OCI-LY7 (cell line): ENCODE measurements around the gene CLMP. TPM values are rescaled to one million over a fixed set of nuclear protein-coding genes. Genes with fewer than 3 reads are reported as not detected.

Source experiments
- BruUV-seq: library from RNA; stranded (reverse); fragments of 400-500 nt; replicated peaks from 2 replicates; lab custom pipeline; 2021; lab: Mats Ljungman, UMichigan
- CTCF ChIA-PET: fragments of 300-600 bp; sonication (Branson Sonifier 250); formaldehyde crosslinking; loops from one replicate; lab custom pipeline; 2022; ENCODE audit warnings: antibody characterized with exemption; ENCODE audit not compliant: unreplicated experiment; lab: Charles Lee
- POLR2A ChIA-PET: fragments of 300-600 bp; sonication (Branson Sonifier 250); formaldehyde crosslinking; loops from one replicate; lab custom pipeline; 2022; ENCODE audit warnings: antibody characterized with exemption; lab: Charles Lee
- DNase-seq: peaks from one replicate; pipeline ENCODE4 v3.0.0-alpha.2; 2015; ENCODE audit warnings: low spot score
- H2AFZ ChIP-seq: fragments of 200-600 bp; sonication (generic), shearing (Covaris generic); 2 replicates; pipeline ENCODE4 v1.6.1; 2014; ENCODE audit warnings: mild to moderate bottlenecking, antibody characterized with exemption, low read length, moderate library complexity
- H3K27ac ChIP-seq: fragments of 200-600 bp; sonication (generic); 2 replicates; pipeline ENCODE4 v1.5.1; 2014; ENCODE audit warnings: mixed run types, low read depth, mild to moderate bottlenecking, moderate library complexity, low read length, inconsistent platforms; ENCODE audit not compliant: poor library complexity, severe bottlenecking
- H3K36me3 ChIP-seq: fragments of 200-600 bp; sonication (generic); 2 replicates; pipeline ENCODE4 v1.6.1; 2014; ENCODE audit warnings: mild to moderate bottlenecking, antibody characterized with exemption, low read length, moderate library complexity, mixed read lengths; ENCODE audit not compliant: insufficient read depth
- H3K4me1 ChIP-seq: fragments of 200-600 bp; sonication (generic); 2 replicates; pipeline ENCODE4 v1.5.1; 2014; ENCODE audit warnings: mild to moderate bottlenecking, low read length; ENCODE audit not compliant: insufficient read depth, poor library complexity, severe bottlenecking
- H3K4me2 ChIP-seq: fragments of 200-600 bp; sonication (generic); 2 replicates; pipeline ENCODE4 v1.6.1; 2014; ENCODE audit warnings: mild to moderate bottlenecking, low read length
- H3K4me3 ChIP-seq: fragments of 200-600 bp; sonication (generic); 2 replicates; pipeline ENCODE4 v1.5.1; 2014; ENCODE audit warnings: mild to moderate bottlenecking, low read depth, low read length; ENCODE audit not compliant: poor library complexity, severe bottlenecking
- H3K79me2 ChIP-seq: fragments of 200-600 bp; sonication (generic); 2 replicates; pipeline ENCODE4 v1.6.1; 2016; ENCODE audit warnings: low read depth, mild to moderate bottlenecking, low read length, moderate library complexity, mixed read lengths; ENCODE audit not compliant: insufficient read depth
- H3K9me2 ChIP-seq: fragments of 200-600 bp; sonication (generic); 2 replicates; pipeline ENCODE4 v1.6.1; 2016; ENCODE audit warnings: mild to moderate bottlenecking, low read length, mixed read lengths; ENCODE audit not compliant: insufficient read depth
- H3K9me3 ChIP-seq: fragments of 200-600 bp; sonication (generic); 2 replicates; pipeline ENCODE4 v1.6.1; 2014; ENCODE audit warnings: mild to moderate bottlenecking, mixed run types, low read length, mixed read lengths
- H4K20me1 ChIP-seq: fragments of 200-600 bp; sonication (generic); 2 replicates; pipeline ENCODE4 v1.6.1; 2014; ENCODE audit warnings: mild to moderate bottlenecking, antibody characterized with exemption, low read length, moderate library complexity, mixed read lengths; ENCODE audit not compliant: insufficient read depth
- CTCF ChIP-seq: fragments of 200-600 bp; sonication (generic); conservative IDR thresholded peaks from 2 replicates; pipeline ENCODE4 v1.5.1; 2014; ENCODE audit warnings: mild to moderate bottlenecking, antibody characterized with exemption, low read length, moderate library complexity, mixed read lengths
- EZH2phosphoT487 ChIP-seq: fragments of 200-600 bp; sonication (generic); IDR thresholded peaks from 2 replicates; pipeline ENCODE4 v1.6.1; 2018; ENCODE audit warnings: low read depth, borderline replicate concordance, mild to moderate bottlenecking, mixed run types, antibody characterized with exemption, low read length, moderate library complexity, mixed read lengths
- intact Hi-C: fragments of 100-400 bp; cut with micrococcal nuclease; formaldehyde crosslinking; loops from one replicate; pipeline ENCODE4 v1.10.0; 2022; ENCODE audit not compliant: unreplicated experiment
- total RNA-seq, 2 experiments: library from RNA; depleted of rRNA in 1 of 2; stranded (reverse); fragments of >200 nt in 1 of 2; shearing (Covaris generic) in 1 of 2; gene quantifications; 2 replicates each; pipeline ENCODE4 v1.2.3, GENCODE V29; 2014 to 2022

Gene CLMP
- total RNA-seq, 2 experiments from 2014 or later = not detected

GRCh38 chr11:123046473-123047259 lies 148.4 kb downstream of the CLMP start:
- Histone ChIP-seq H3K27ac (no peak overlapping the region), H2AFZ (no peak overlapping the region), H3K4me3 (no peak overlapping the region), H3K36me3 (no peaks in the 10 kb centered on the region), H4K20me1 (no peaks in the 10 kb centered on the region), H3K4me2 (no peak overlapping the region), H3K9me2 (no peaks in the 10 kb centered on the region), H3K9me3 (no peaks in the 10 kb centered on the region), H3K4me1 (no peaks in the 10 kb centered on the region), H3K79me2 (no peaks in the 10 kb centered on the region)
- ChIA-PET CTCF (no interaction called here), POLR2A (interaction anchor here (0.6 to 1.3 kb wide), 2 partner anchors 11 to 351 kb away, joined by 3 to 5 read pairs; no protein-coding TSS in a partner anchor)
- no peak for DNase-seq
- intact Hi-C loops = no loop called here
- BruUV-seq = no TSS peak
- TF ChIP-seq EZH2phosphoT487 (no peak), CTCF (no peak)

DNA sequence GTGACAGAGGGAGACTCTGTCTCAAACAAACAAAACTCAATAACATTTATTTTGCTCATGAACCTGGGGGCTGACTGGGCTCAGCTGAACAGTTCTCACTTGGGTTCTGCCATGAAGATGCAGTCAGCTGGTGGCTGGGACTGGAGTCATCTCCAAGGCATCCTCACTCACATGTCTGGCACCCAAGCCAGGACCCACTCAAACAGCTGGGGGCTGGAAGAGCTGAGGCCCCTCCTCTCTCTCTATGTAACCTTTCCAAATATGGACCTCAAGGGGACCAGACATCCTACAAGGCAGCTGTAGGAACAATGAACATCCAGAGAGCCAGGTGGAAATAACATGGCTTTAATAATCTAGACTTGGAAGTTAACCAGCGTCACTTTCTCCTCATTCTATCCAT lies 149.9 kb downstream of the CLMP start:
- intact Hi-C loops = no loop called here
- Histone ChIP-seq H3K4me3 (no peak overlapping the region), H2AFZ (no peak overlapping the region), H4K20me1 (no peaks in the 10 kb centered on the region), H3K4me2 (no peak overlapping the region), H3K79me2 (no peaks in the 10 kb centered on the region), H3K36me3 (no peaks in the 10 kb centered on the region), H3K9me3 (no peaks in the 10 kb centered on the region), H3K9me2 (no peaks in the 10 kb centered on the region), H3K4me1 (no peaks in the 10 kb centered on the region), H3K27ac (no peak overlapping the region)
- CTCF ChIA-PET = no interaction called here
- DNase-seq = no peak
- BruUV-seq = no TSS peak
- TF ChIP-seq EZH2phosphoT487 (no peak), CTCF (no peak)
- POLR2A ChIA-PET = interaction anchor here (0.7 to 1.7 kb wide), 3 partner anchors 10 to 118 kb away, joined by 3 to 7 read pairs (median 3); no protein-coding TSS in a partner anchor

DNA sequence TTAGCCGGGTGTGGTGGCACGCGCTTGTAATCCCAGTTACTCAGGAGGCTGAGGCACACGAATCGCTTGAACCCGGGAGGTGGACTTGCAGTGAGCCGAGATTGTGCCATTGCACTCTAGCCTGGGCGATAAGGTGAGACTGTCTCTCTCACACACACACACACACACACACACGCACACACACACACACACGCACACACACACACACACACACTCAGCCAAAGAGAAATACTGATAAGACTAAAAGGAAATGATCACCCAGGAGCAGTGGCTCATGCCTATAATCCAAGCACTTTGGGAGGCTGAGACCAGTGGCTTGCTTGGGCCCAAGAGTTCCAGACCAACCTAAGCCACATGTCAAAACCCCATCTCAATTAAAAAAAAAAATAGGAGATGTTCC lies 153.9 kb downstream of the CLMP start:
- Histone ChIP-seq H2AFZ (no peak overlapping the region), H3K79me2 (no peaks in the 10 kb centered on the region), H3K36me3 (no peaks in the 10 kb centered on the region), H3K9me3 (no peaks in the 10 kb centered on the region), H3K9me2 (no peaks in the 10 kb centered on the region), H4K20me1 (no peaks in the 10 kb centered on the region), H3K4me1 (no peaks in the 10 kb centered on the region), H3K27ac (no peak overlapping the region), H3K4me2 (no peak overlapping the region), H3K4me3 (no peak overlapping the region)
- BruUV-seq = no TSS peak
- ChIA-PET CTCF (no interaction called here), POLR2A (no interaction called here)
- no peak for DNase-seq
- no peak for TF ChIP-seq CTCF
- intact Hi-C loops = no loop called here
